Dendritic cell treated with granulocyte-macrophage colony-stimulating factor and Interleukin-4, amounts not matched to agents 40 ng/mL and 50 ng/mL, for 4 days (primary cell): Measurements from ENCODE around the gene CELSR1.

ENCODE experiments used
- H3K27ac Mint-ChIP-seq: one replicate; pipeline ENCODE4 v1.8.0; 2022; ENCODE audit warnings: mild to moderate bottlenecking, mixed read lengths
- H3K27me3 Mint-ChIP-seq: one replicate; pipeline ENCODE4 v1.8.0; 2022; ENCODE audit warnings: mild to moderate bottlenecking, mixed read lengths
- H3K36me3 Mint-ChIP-seq: one replicate; pipeline ENCODE4 v1.8.0; 2022; ENCODE audit warnings: low read depth, mixed read lengths
- H3K4me1 Mint-ChIP-seq: one replicate; pipeline ENCODE4 v1.8.0; 2022; ENCODE audit warnings: low read depth, mixed read lengths
- H3K4me3 Mint-ChIP-seq: one replicate; pipeline ENCODE4 v1.8.0; 2022; ENCODE audit warnings: mild to moderate bottlenecking, moderate library complexity, mixed read lengths
- H3K9me3 Mint-ChIP-seq: one replicate; pipeline ENCODE4 v1.8.0; 2022; ENCODE audit warnings: mixed read lengths
- intact Hi-C: fragments of 100-400 bp; cut with micrococcal nuclease; formaldehyde crosslinking; loops from one replicate; pipeline ENCODE4 v1.15.0; 2022

The CELSR1 gene

DNA sequence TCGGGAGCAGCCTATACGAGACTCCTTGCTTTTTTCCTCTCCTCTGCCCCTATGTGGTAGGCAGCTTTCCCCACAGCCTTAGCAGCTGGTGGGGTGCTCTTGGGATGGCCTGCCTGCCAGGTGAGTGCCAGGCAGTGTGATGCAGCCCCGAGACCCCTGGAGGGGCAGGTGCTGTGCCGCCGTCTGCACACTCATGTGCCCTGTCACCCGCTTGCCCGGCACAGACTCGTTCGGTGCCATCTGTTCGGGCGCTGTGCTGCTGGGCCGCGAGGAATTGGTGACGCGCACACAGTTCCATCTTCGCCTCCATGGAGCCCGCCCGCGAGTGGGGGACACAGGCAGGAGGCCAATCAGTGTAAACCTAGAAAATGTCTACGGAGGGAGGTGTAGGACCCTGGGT lies 186.8 kb downstream of the CELSR1 start:
- intact Hi-C loops: no loop called here
- H3K36me3 Mint-ChIP-seq: peaks cover 100% of the 10 kb centered on the region
- H3K4me1 Mint-ChIP-seq: no peaks in the 10 kb centered on the region
- no peaks in the 10 kb centered on the region for H3K9me3 Mint-ChIP-seq
- no peaks in the 10 kb centered on the region for H3K27me3 Mint-ChIP-seq
- H3K27ac Mint-ChIP-seq: no peak overlapping the region
- H3K4me3 Mint-ChIP-seq: no peak overlapping the region

DNA sequence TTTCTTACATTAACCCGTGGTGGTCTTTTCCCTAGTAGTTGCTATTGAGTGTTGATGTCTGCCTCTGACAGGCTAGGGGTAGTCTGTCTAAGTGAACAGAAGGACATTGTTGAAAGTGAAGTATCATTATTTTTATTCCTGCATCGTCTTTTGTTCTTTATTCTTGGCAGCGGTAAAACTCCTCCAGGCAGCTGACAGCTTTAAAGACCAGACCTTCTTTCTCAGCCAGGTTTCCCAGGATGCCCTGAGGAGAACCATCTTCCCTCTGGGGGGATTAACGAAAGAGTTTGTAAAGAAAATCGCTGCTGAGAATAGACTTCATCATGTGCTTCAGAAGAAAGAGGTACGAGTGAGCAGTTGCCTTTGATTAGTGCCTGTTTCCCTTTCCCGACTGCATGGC lies 187.3 kb downstream of the CELSR1 start:
- no peak overlapping the region for H3K4me3 Mint-ChIP-seq

DNA sequence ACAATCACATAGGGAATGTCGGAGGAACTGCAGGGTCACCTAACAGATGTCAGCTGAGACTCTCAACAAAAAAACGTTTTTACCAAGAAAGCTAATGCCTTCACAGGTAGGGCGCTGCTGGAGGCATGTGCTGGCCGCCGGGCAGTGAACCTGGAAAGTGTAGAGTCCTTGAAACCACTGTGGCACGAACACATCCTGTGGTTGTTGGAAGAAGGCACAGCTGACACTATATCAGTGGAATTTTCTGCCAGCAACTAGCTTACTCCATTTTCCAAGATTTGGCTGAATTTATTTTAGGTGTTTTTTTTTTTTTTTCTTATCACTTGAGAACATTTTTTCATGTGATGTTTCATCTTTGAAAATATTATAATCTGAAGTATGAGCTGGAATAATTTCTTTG lies 187.7 kb downstream of the CELSR1 start:
- intact Hi-C loops: no loop called here
- Mint-ChIP-seq H3K4me1 (no peaks in the 10 kb centered on the region), H3K36me3 (peaks cover 99% of the 10 kb centered on the region), H3K27ac (no peak overlapping the region), H3K27me3 (no peaks in the 10 kb centered on the region), H3K4me3 (no peak overlapping the region), H3K9me3 (no peaks in the 10 kb centered on the region)

More for the DNA sequence above, 187.3 kb downstream of the CELSR1 start:
- Mint-ChIP-seq H3K36me3 (peaks cover 99% of the 10 kb centered on the region), H3K27me3 (no peaks in the 10 kb centered on the region), H3K27ac (no peak overlapping the region), H3K4me1 (no peaks in the 10 kb centered on the region), H3K9me3 (no peaks in the 10 kb centered on the region)
- intact Hi-C loops: no loop called here

DNA sequence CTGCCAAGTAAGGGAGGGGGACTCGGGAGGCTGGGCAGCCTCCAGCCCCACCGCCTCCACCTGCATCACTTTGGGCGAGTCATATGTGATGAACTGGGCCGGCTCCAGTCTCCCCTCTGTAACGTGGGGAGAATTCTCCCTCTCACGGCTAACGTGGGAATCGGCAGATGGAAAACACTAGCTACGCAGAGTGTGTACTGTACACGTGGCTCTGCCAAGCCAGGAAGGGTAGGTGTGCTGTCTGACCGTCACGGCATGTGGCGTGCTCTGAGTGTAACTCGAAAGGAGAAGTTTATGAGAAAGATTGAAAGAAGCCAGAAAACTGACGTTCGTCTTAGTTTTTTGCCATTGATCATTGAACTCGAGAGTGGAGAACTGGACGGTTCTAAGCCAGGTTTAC lies 188.2 kb downstream of the CELSR1 start:
- Mint-ChIP-seq H3K27ac (no peak overlapping the region), H3K4me1 (no peaks in the 10 kb centered on the region), H3K27me3 (no peaks in the 10 kb centered on the region), H3K36me3 (peaks cover 99% of the 10 kb centered on the region), H3K9me3 (no peaks in the 10 kb centered on the region), H3K4me3 (no peak overlapping the region)
- intact Hi-C loops: no loop called here

DNA sequence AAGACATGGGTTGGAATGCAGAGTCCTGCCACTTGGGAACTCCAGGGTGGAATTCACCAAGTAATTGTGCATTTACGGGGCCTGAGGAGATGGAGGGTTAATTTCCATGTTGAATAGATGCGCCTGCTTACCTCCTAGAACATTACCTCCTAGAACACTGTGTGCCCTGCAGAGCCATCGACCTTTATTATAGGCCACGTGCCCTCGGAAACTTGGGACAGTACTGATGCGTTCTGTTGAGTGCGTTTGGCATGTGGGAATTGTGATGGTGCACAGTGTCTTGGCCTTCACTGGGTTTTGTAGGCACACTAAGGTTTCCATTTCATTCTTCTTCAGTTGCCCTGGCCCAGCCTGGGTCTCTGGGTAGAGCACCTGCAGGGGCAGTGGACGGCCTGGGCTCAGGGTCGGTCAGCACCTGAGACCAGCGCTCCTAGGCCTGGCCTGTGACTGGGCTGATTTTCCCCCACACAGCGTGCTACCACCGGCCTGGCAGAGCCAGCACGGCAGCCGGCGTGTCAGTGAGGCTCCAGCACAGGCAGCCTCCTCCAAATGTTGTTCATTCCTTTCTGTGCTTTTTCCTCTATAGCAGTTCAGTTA lies 189.2 kb downstream of the CELSR1 start:
- Mint-ChIP-seq H3K4me1 (no peaks in the 10 kb centered on the region), H3K27ac (no peak overlapping the region), H3K9me3 (no peaks in the 10 kb centered on the region), H3K36me3 (peaks cover 99% of the 10 kb centered on the region), H3K27me3 (no peaks in the 10 kb centered on the region), H3K4me3 (no peak overlapping the region)
- intact Hi-C loops: no loop called here

DNA sequence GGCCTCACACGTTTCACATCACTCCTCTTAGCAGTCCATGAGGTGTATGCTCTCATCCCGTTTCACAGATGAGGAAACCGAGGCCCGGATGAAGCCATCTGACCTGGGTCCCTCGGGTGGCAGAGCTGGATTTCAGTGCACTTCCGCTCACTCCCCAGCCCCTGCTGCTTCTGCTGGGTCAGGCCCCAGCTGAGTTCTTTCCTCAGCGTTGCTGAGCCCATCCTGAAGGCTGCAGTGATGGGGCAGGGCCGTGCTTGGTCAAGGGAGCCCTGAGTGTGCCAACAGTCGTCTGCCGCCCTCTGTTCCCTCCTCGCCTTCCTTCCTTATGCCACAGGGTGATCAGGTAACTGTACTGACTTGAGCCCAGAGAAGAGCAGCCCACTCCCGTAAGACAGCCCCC lies 189.8 kb downstream of the CELSR1 start:
- Mint-ChIP-seq H3K36me3 (peaks cover 99% of the 10 kb centered on the region), H3K4me1 (no peaks in the 10 kb centered on the region), H3K9me3 (no peaks in the 10 kb centered on the region), H3K4me3 (no peak overlapping the region), H3K27me3 (no peaks in the 10 kb centered on the region), H3K27ac (no peak overlapping the region)
- intact Hi-C loops: no loop called here

DNA sequence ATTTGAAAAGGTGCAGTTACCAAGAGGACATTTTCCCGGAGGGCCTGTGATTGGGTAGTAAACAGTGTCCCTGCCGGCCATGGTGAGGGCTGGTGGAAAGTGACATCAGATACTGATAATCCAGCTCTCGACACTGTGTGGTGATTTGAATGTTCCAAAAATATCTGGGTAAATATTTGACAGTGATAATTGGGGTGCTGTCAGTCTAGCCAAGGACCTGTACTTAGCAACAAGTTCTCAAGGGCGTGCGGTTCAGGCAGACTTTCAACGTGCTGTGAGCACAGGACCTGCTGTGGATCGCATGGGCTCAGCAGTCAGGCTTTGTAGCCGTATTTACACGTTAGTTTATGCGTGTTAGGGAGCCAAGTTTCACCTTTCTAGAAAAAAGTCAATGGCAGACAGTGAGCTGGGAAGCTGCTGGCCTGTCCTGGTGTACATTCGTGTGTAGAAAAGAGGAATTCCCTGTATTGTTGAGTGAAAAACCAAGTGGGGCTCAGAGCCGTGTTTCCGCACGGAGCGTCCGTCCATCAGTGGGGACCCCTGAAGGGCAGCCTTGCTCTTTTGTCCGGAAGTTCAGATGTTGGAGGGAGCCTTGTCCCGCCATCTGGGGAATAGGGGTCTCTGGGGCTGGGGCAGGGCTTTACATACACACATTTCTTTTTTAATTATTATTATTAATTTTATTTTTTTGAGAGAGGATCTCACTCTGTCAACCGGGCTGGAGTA lies 190.6 kb downstream of the CELSR1 start:
- H3K36me3 Mint-ChIP-seq: peaks cover 99% of the 10 kb centered on the region
- no peak overlapping the region for H3K27ac Mint-ChIP-seq
- intact Hi-C loops: no loop called here
- no peaks in the 10 kb centered on the region for H3K4me1 Mint-ChIP-seq
- no peaks in the 10 kb centered on the region for H3K27me3 Mint-ChIP-seq
- H3K9me3 Mint-ChIP-seq: no peaks in the 10 kb centered on the region
- H3K4me3 Mint-ChIP-seq: no peak overlapping the region

DNA sequence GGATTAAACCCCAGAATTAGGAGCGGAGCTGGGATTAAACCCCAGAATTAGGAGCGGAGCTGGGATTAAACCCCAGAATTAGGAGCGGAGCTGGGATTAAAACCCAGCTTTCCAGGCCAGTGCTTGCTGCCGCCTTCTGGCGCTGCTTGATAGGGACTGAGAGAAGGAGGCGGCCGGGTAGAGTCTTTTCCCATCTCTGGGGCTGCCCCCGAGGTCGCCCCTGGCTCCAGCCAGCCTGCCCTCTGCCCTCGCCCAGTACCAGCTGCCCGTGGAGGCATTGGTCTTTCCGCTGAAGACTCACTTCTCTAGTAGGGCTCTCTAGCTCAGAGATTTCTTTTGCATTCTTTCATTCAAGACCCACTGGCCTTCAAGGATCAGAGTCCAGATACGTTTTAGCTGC lies 196.7 kb downstream of the CELSR1 start:
- Mint-ChIP-seq H3K36me3 (peaks cover 95% of the 10 kb centered on the region), H3K27me3 (no peaks in the 10 kb centered on the region), H3K4me3 (no peak overlapping the region), H3K9me3 (no peaks in the 10 kb centered on the region), H3K27ac (no peak overlapping the region), H3K4me1 (peaks cover 10% of the 10 kb centered on the region)
- intact Hi-C loops: no loop called here

DNA sequence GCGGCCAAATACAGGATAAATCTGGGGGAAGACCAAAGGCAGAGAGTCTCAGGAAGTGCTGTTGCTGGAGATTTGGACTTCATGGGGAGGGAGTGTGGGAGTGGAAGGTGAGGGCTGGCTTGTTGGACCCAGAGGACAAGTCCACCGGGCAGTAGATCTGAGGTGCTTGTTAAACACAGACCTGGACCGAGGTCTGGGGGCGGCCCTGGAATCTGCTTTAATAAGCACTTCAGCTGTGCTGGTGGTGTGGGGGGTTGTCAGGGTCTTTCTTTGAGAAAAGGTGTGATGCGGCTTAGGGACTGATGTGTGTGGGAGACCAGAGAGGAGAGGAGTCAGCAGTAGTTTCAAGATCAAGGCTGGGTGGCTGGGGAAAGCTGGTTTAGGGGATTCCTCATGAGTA lies 197.5 kb downstream of the CELSR1 start:
- intact Hi-C loops: no loop called here
- no peak overlapping the region for H3K27ac Mint-ChIP-seq

DNA sequence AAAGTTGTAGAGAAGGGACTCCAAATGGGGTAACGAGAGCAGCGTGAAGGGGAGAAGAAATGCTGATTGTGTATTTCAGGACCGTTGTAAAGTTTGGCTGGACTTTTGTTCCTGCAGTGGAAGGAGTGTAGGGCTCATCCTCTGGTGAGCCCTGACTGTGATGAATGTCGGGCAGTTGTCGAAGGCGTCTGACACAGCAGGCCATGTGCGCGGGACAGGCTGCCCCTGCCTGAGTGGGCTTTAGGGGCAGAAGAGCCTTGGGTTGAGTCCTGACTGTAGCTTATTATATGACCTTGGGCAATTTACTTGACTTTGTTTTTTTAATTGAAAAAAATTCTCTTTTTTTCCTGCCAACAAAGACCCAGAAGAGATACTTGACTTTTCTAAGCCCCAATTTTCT lies 198.8 kb downstream of the CELSR1 start:
- H3K9me3 Mint-ChIP-seq: no peaks in the 10 kb centered on the region

More for the DNA sequence above, 197.5 kb downstream of the CELSR1 start:
- Mint-ChIP-seq H3K36me3 (peaks cover 89% of the 10 kb centered on the region), H3K9me3 (no peaks in the 10 kb centered on the region), H3K4me3 (no peak overlapping the region), H3K27me3 (no peaks in the 10 kb centered on the region), H3K4me1 (peaks cover 14% of the 10 kb centered on the region)

DNA sequence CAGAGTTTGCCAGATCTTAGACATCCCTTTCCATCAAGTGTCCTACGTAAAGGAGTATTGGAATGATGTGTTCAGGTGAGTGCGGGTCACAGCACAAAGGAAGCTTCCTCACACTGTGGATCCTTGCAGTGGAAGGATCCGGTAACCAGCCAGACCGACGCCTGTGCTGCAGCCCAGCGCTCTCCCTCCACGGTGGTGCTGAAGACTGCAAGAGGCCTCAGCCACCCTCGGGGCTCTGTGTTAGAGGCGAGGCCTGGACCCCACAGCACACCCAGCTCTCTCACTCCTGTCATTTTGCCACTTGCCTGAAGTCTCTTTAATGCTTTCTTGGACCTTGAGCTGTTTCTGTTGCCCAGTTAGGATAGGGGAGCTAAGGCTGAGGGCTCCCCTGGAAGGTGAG lies 199.6 kb downstream of the CELSR1 start:
- intact Hi-C loops: no loop called here
- no peaks in the 10 kb centered on the region for H3K27me3 Mint-ChIP-seq
- H3K4me3 Mint-ChIP-seq: no peak overlapping the region
- peaks cover 68% of the 10 kb centered on the region for H3K36me3 Mint-ChIP-seq
- H3K27ac Mint-ChIP-seq: no peak overlapping the region
- H3K4me1 Mint-ChIP-seq: peaks cover 15% of the 10 kb centered on the region
- no peaks in the 10 kb centered on the region for H3K9me3 Mint-ChIP-seq

More for the DNA sequence above, 198.8 kb downstream of the CELSR1 start:
- Mint-ChIP-seq H3K4me1 (peaks cover 15% of the 10 kb centered on the region), H3K27ac (no peak overlapping the region), H3K27me3 (no peaks in the 10 kb centered on the region), H3K36me3 (peaks cover 76% of the 10 kb centered on the region), H3K4me3 (no peak overlapping the region)
- intact Hi-C loops: no loop called here

DNA sequence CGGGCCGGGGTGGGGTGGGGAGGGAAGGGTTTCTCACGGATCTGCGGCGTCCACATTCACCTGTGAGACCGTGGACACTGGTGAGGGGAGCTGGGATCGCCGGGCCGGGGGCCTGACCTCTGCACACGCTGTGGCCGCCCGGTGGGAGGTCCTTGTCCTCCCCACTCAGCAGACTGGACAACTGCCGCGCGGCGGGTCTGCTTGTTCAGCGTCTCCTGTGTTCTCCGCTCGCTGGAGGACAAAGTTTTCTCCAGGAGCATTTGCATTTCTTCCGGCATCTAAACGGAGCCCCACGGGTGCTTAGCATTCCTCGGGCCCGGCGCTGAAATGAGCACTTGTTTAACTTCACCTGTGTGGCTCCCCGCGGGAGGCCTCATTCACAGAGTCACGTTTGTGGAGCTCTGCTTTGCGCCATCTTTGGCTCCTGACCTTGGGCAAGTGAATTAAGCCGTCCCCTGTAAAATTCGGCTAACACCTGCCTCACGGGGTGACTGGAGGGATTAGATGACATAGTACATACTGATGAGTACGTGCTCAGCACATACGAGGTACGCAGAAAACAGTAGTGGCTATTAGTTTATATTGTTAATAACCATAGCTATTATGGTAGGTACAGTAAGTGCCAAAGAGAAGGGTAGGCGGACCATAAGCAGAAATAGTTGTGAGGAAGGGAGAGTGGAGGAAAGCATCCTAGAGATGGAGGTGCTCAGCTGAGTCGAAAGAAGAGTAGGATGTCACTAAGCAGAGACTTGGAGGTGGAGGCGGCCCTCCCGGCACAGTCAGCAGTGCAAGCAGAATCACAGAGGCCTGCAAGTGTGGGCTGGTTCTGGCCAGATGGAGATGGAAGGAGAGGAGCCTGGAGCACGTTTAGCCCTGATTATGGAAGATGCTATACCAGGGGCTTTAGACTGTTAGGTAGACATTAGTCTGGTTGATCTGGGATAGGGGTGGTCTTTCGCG lies 201.0 kb downstream of the CELSR1 start:
- intact Hi-C loops: no loop called here
- Mint-ChIP-seq H3K9me3 (no peaks in the 10 kb centered on the region), H3K36me3 (peaks cover 53% of the 10 kb centered on the region), H3K4me1 (peaks cover 15% of the 10 kb centered on the region), H3K4me3 (peak overlapping the region; percentile 88), H3K27ac (peak overlapping the region; percentile 97), H3K27me3 (no peaks in the 10 kb centered on the region)

DNA sequence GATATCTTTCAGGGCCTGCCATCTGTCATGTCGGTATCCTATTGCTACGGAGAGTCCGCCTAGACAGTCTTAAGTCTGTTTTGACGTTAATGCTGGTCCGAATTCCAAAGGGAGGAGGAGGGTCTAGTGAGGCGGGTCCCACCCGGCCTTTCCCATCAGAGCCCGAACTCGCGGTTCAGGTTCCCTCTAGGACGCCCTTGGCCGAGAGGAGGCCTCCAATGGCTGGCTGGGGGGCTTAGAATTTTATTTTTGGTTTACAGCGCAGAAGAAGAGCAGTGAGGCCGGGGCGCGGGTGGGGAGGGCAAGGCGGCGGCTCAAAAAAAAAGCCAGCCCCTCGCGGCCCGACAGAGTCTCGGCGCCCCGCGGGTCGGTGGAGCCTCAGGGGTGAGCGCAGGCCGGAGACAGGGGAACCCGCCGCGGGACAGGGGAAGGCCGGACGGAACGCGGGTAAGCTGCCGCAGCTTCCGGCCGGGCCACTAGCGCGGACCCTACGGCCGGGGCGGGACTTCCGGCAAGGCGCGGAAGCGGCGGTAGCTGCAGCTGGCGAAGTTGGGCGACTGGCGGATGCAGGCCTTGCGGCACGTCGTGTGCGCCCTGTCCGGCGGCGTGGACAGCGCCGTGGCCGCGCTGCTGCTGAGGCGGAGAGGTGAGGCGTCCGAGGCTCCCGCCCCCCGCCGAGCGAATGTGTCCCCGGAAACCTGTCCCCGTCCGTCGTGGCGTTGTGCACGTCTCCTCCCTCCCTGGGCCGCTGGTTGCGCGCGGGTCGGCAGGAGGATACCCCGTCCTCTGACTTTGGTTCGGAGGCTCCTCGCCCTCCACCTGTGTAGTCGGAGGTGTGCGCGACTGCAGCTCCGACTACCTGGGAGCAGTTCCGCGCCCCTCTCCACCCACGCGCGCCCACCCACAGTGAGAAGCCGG lies 202.0 kb downstream of the CELSR1 start, which contains the start of gene TRMU:
Gene TRMU (plus strand): TSS at position 514 of the 918 bp plus-strand sequence. CDS start 51 bp downstream, at position 565.
- peak within 1 kb of the TSS; percentile 97 for H3K27ac Mint-ChIP-seq
- H3K9me3 Mint-ChIP-seq: no peaks in the 10 kb centered on the region
- peak within 1 kb of the TSS; percentile 88 for H3K4me3 Mint-ChIP-seq
- no peaks in the 10 kb centered on the region for H3K27me3 Mint-ChIP-seq
- intact Hi-C loops: loop anchor here (1.0 kb wide), 1 partner anchor 39 kb away; the partner anchor contains the start of gene GTSE1
- peaks cover 15% of the 10 kb centered on the region for H3K4me1 Mint-ChIP-seq
- peaks cover 44% of the 10 kb centered on the region for H3K36me3 Mint-ChIP-seq
